Measurements from ENCODE around the gene PLCB2.
A peak's percentile ranks its signal among the peaks of the same experiment; 100 is the strongest.

PLCB2 gene

GRCh38 chr15:40312370-40313158 is 4.8 kb upstream of the PLCB2 start:
- no peaks in the 10 kb centered on the region for H3F3A ChIP-seq (ENCODE audit: low read depth)
- H4K20me1 ChIP-seq (ENCODE audit: insufficient read depth, low read length, poor library complexity, severe bottlenecking), result no peaks in the 10 kb centered on the region
- H3K9me3 ChIP-seq (ENCODE audit: insufficient read depth, low read depth, low read length), result no peaks in the 10 kb centered on the region
- H3K79me2 ChIP-seq (ENCODE audit: insufficient read depth, low read length), result peaks cover 4% of the 10 kb centered on the region; the same call in 1 of the 2 replicates
- peaks cover 39% of the 10 kb centered on the region for H3K4me1 ChIP-seq (ENCODE audit: insufficient read depth, low read length, poor library complexity, severe bottlenecking)
- TF ChIP-seq EZH2phosphoT487 (IDR thresholded peaks at IDR 0.05; ENCODE audit: borderline replicate concordance) (no peak), CTCF (conservative IDR thresholded peaks at IDR 0.05; ENCODE audit: low read length) (no peak)
- no peaks in the 10 kb centered on the region for H3K9me2 ChIP-seq (replicated peaks; ENCODE audit: low read depth, low read length)
- no peak overlapping the region for H3K9ac ChIP-seq (ENCODE audit: low read depth, low read length, poor library complexity, severe bottlenecking)
- H3K36me3 ChIP-seq (ENCODE audit: insufficient read depth, low read length), result no peaks in the 10 kb centered on the region
- H3K4me2 ChIP-seq (ENCODE audit: low read depth, low read length, poor library complexity, severe bottlenecking), result no peak overlapping the region
- no peak overlapping the region for H3K4me3 ChIP-seq (ENCODE audit: low read length, poor library complexity, severe bottlenecking)
- no peaks in the 10 kb centered on the region for H3K27me3 ChIP-seq (ENCODE audit: insufficient read depth, low read length, poor library complexity, severe bottlenecking)
- no peak overlapping the region for H2AFZ ChIP-seq (ENCODE audit: low read length)

- Histone ChIP-seq H4K20me1 (ENCODE audit: insufficient read depth, low read length, poor library complexity, severe bottlenecking) (no peaks in the 10 kb centered on the region), H3K9ac (ENCODE audit: low read depth, low read length, poor library complexity, severe bottlenecking) (no peak overlapping the region), H3K79me2 (ENCODE audit: insufficient read depth, low read length) (peaks cover 19% of the 10 kb centered on the region), H2AFZ (ENCODE audit: low read length) (no peak overlapping the region), H3K4me2 (ENCODE audit: low read depth, low read length, poor library complexity, severe bottlenecking) (no peak overlapping the region), H3K4me1 (ENCODE audit: insufficient read depth, low read length, poor library complexity, severe bottlenecking) (peaks cover 54% of the 10 kb centered on the region), H3K36me3 (ENCODE audit: insufficient read depth, low read length) (no peaks in the 10 kb centered on the region), H3K27me3 (ENCODE audit: insufficient read depth, low read length, poor library complexity, severe bottlenecking) (no peaks in the 10 kb centered on the region), H3K4me3 (ENCODE audit: low read length, poor library complexity, severe bottlenecking) (no peak overlapping the region), H3F3A (ENCODE audit: low read depth) (no peaks in the 10 kb centered on the region), H3K9me2 (replicated peaks; ENCODE audit: low read depth, low read length) (no peaks in the 10 kb centered on the region), H3K9me3 (ENCODE audit: insufficient read depth, low read depth, low read length) (no peaks in the 10 kb centered on the region)
- TF ChIP-seq EZH2phosphoT487 (IDR thresholded peaks at IDR 0.05; ENCODE audit: borderline replicate concordance), result no peak
- TF ChIP-seq CTCF (conservative IDR thresholded peaks at IDR 0.05; ENCODE audit: low read length), result no peak
Measured at GRCh38 chr15:40310993-40311392, 3.3 kb upstream of the PLCB2 start.

- Histone ChIP-seq H3K4me1 (ENCODE audit: insufficient read depth, low read length, poor library complexity, severe bottlenecking) (peaks cover 61% of the 10 kb centered on the region), H3K4me3 (ENCODE audit: low read length, poor library complexity, severe bottlenecking) (no peak overlapping the region), H3K4me2 (ENCODE audit: low read depth, low read length, poor library complexity, severe bottlenecking) (peak overlapping the region; percentile 97), H2AFZ (ENCODE audit: low read length) (no peak overlapping the region), H3F3A (ENCODE audit: low read depth) (no peaks in the 10 kb centered on the region), H4K20me1 (ENCODE audit: insufficient read depth, low read length, poor library complexity, severe bottlenecking) (no peaks in the 10 kb centered on the region), H3K79me2 (ENCODE audit: insufficient read depth, low read length) (peaks cover 26% of the 10 kb centered on the region), H3K27me3 (ENCODE audit: insufficient read depth, low read length, poor library complexity, severe bottlenecking) (no peaks in the 10 kb centered on the region), H3K9me2 (replicated peaks; ENCODE audit: low read depth, low read length) (no peaks in the 10 kb centered on the region), H3K9ac (ENCODE audit: low read depth, low read length, poor library complexity, severe bottlenecking) (peak overlapping the region; percentile 98), H3K9me3 (ENCODE audit: insufficient read depth, low read depth, low read length) (no peaks in the 10 kb centered on the region), H3K36me3 (ENCODE audit: insufficient read depth, low read length) (no peaks in the 10 kb centered on the region)
- TF ChIP-seq CTCF (conservative IDR thresholded peaks at IDR 0.05; ENCODE audit: low read length) (peak; percentile 94), EZH2phosphoT487 (IDR thresholded peaks at IDR 0.05; ENCODE audit: borderline replicate concordance) (no peak)
Measured at GRCh38 chr15:40310001-40310959, 2.5 kb upstream of the PLCB2 start.

Measured in Loucy (cell line).